WTC11 (cell line): ENCODE measurements around the gene FARP2. TPM values are rescaled to one million over a fixed set of nuclear protein-coding genes. Genes with fewer than 3 reads are reported as not detected.
A peak's percentile ranks its signal among the peaks of the same experiment; 100 is the strongest.

Experiments
- ATAC-seq: fragments of 200-7000 bp; cut with Tn5 transposase; 2 replicates; pipeline ENCODE4 v1.10.0; 2021; ENCODE audit warnings: mild to moderate bottlenecking, moderate library complexity
- CTCF ChIA-PET: fragments of 300-600 bp; sonication (Branson Sonifier 250); formaldehyde crosslinking; loops from one replicate; lab custom pipeline; 2021; ENCODE audit warnings: antibody characterized with exemption; lab: Charles Lee
- POLR2A ChIA-PET: fragments of 350-600 bp; sonication (Branson Sonifier 250); formaldehyde crosslinking; loops from one replicate; lab custom pipeline; 2021; ENCODE audit warnings: antibody characterized with exemption; lab: Charles Lee
- DNase-seq: peaks from one replicate; pipeline ENCODE4 v3.0.0; 2021; ENCODE audit warnings: low spot score
- H3K27ac Mint-ChIP-seq: 2 replicates; pipeline ENCODE4 v1.8.0; 2021; ENCODE audit warnings: mixed read lengths
- H3K27me3 Mint-ChIP-seq: 2 replicates; pipeline ENCODE4 v1.8.0; 2021; ENCODE audit warnings: low read depth, mild to moderate bottlenecking, moderate library complexity, mixed read lengths
- H3K36me3 Mint-ChIP-seq: 2 replicates; pipeline ENCODE4 v1.8.0; 2021; ENCODE audit warnings: mixed read lengths
- H3K4me1 Mint-ChIP-seq: 2 replicates; pipeline ENCODE4 v1.8.0; 2022; ENCODE audit warnings: mixed read lengths
- H3K4me3 Mint-ChIP-seq: 2 replicates; pipeline ENCODE4 v1.8.0; 2021; ENCODE audit warnings: mild to moderate bottlenecking, moderate library complexity, mixed read lengths
- H3K9me3 Mint-ChIP-seq: 2 replicates; pipeline ENCODE4 v1.8.0; 2021; ENCODE audit warnings: mixed read lengths
- ATF1 ChIP-seq: sonication (generic); formaldehyde crosslinking; IDR thresholded peaks from 2 replicates; pipeline ENCODE4 v1.8.1; 2023; ENCODE audit warnings: mild to moderate bottlenecking, moderate library complexity, missing genetic modification reagents
- CBFB ChIP-seq: sonication (generic); formaldehyde crosslinking; IDR thresholded peaks from 2 replicates; pipeline ENCODE4 v1.8.1; 2022; ENCODE audit warnings: mild to moderate bottlenecking, low read depth, missing genetic modification reagents
- ELF4 ChIP-seq: sonication (generic); formaldehyde crosslinking; IDR thresholded peaks from 2 replicates; pipeline ENCODE4 v1.8.1; 2022; ENCODE audit warnings: low read depth, mild to moderate bottlenecking, moderate library complexity, missing genetic modification reagents
- ETV6 ChIP-seq: sonication (generic); formaldehyde crosslinking; IDR thresholded peaks from 2 replicates; pipeline ENCODE4 v1.8.1; 2022; ENCODE audit warnings: mild to moderate bottlenecking, missing genetic modification reagents
- GABPB1 ChIP-seq: sonication (generic); formaldehyde crosslinking; IDR thresholded peaks from 2 replicates; pipeline ENCODE4 v1.8.1; 2023; ENCODE audit warnings: mild to moderate bottlenecking, missing genetic modification reagents
- JAZF1 ChIP-seq: fragments of 250-450 bp; sonication (Bioruptor Pico); IDR thresholded peaks from 2 replicates; pipeline ENCODE4 v1.9.0; 2021; ENCODE audit warnings: moderate library complexity, mild to moderate bottlenecking, inconsistent platforms
- MYBL2 ChIP-seq: sonication (generic); formaldehyde crosslinking; IDR thresholded peaks from 2 replicates; pipeline ENCODE4 v1.8.1; 2023; ENCODE audit warnings: mild to moderate bottlenecking, moderate library complexity, missing genetic modification reagents
- NFATC4 ChIP-seq: fragments of 250-450 bp; sonication (Bioruptor Pico); IDR thresholded peaks from 2 replicates; pipeline ENCODE4 v1.9.0; 2021; ENCODE audit warnings: mild to moderate bottlenecking
- RELA ChIP-seq: sonication (generic); formaldehyde crosslinking; IDR thresholded peaks from 2 replicates; pipeline ENCODE4 v1.8.1; 2022; ENCODE audit warnings: missing genetic modification reagents, mild to moderate bottlenecking, borderline replicate concordance
- SP1 ChIP-seq: sonication (generic); formaldehyde crosslinking; conservative IDR thresholded peaks from 2 replicates; pipeline ENCODE4 v1.8.1; 2022; ENCODE audit warnings: missing genetic modification reagents
- TCF7 ChIP-seq: sonication (generic); formaldehyde crosslinking; IDR thresholded peaks from 2 replicates; pipeline ENCODE4 v1.8.0; 2022; ENCODE audit warnings: mild to moderate bottlenecking, low read depth, missing genetic modification reagents, moderate library complexity
- total RNA-seq: library from RNA; stranded (reverse); gene quantifications from 3 replicates; pipeline ENCODE4 v1.2.3, GENCODE V29; 2021
- TF ChIP-seq, protein P1 (sequence below): sonication (generic); formaldehyde crosslinking; IDR thresholded peaks from 2 replicates; pipeline ENCODE4 v1.8.0; 2022; ENCODE audit warnings: mild to moderate bottlenecking, missing genetic modification reagents
- TF ChIP-seq, protein P2 (sequence below): sonication (generic); formaldehyde crosslinking; IDR thresholded peaks from 2 replicates; pipeline ENCODE4 v1.8.1; 2022; ENCODE audit warnings: missing genetic modification reagents, borderline replicate concordance
- TF ChIP-seq, protein P3 (sequence below): fragments of 250-450 bp; sonication (Bioruptor Pico); IDR thresholded peaks from 2 replicates; pipeline ENCODE4 v1.9.0; 2021; ENCODE audit warnings: mild to moderate bottlenecking
- TF ChIP-seq, protein P4 (sequence below): fragments of 250-450 bp; sonication (Bioruptor Pico); IDR thresholded peaks from 2 replicates; pipeline ENCODE4 v1.9.0; 2021; ENCODE audit warnings: mild to moderate bottlenecking
- TF ChIP-seq, protein P5 (sequence below): fragments of 250-450 bp; sonication (Bioruptor Pico); IDR thresholded peaks from 2 replicates; pipeline ENCODE4 v1.9.0; 2021; ENCODE audit warnings: moderate library complexity, mild to moderate bottlenecking, inconsistent platforms, borderline replicate concordance
- TF ChIP-seq, protein P6 (sequence below): sonication (generic); formaldehyde crosslinking; conservative IDR thresholded peaks from 2 replicates; pipeline ENCODE4 v1.8.1; 2023; ENCODE audit warnings: mild to moderate bottlenecking, low read depth, missing genetic modification reagents, moderate library complexity

Gene FARP2
- total RNA-seq, 1 experiment from 2014 or later, result 37.8 TPM

DNA sequence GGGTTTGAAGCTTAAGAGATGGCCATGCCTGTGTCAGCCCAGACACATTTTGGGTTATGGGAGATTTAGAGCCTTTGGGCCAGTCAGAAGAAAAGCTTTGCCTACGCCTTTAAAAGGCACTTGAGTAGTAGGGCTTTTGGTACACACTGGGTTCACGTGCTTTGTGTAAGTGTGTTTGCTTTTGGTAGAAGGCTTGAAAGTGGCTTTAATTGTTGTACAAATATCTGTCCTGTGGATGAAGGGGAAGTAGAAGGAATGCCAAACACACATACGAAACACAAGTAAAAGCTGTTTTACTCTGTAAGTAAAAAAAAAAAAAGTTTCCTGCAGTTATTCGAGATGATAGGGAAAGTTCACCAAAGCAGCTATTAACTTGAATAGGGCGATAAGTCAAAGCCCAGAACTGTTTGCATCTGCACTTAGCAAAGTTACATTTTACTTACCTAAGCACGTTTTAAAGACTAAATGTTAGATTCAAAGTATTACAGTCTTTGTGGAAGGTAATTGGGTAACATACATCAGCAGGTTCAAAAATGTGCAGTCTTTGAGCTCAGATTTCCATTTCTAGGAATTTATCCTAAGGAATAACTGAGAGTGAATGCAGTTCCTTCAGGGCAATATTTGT lies 76.9 kb downstream of the FARP2 start:
- no peak for DNase-seq
- Mint-ChIP-seq H3K9me3 (peaks cover 11% of the 10 kb centered on the region), H3K27me3 (no peaks in the 10 kb centered on the region), H3K27ac (no peak overlapping the region), H3K36me3 (peaks cover 55% of the 10 kb centered on the region), H3K4me3 (no peak overlapping the region), H3K4me1 (no peaks in the 10 kb centered on the region)
- POLR2A ChIA-PET, result interaction anchor here (0.6 kb wide), 1 partner anchor 23 kb away, joined by 3 read pairs; no protein-coding TSS in a partner anchor
- CTCF ChIA-PET, result interaction anchor here (1.1 to 1.4 kb wide), 2 partner anchors 41 to 178 kb away, joined by 3 to 4 read pairs; no protein-coding TSS in a partner anchor
- no peak for TF ChIP-seq MYBL2 (CRISPR knock-in tag)
- TF ChIP-seq ETV6 (CRISPR knock-in tag), result no peak
- TF ChIP-seq GABPB1 (CRISPR knock-in tag), result peak; percentile 48; the same call in 1 of the 2 replicates
- ATAC-seq, result no peak

DNA sequence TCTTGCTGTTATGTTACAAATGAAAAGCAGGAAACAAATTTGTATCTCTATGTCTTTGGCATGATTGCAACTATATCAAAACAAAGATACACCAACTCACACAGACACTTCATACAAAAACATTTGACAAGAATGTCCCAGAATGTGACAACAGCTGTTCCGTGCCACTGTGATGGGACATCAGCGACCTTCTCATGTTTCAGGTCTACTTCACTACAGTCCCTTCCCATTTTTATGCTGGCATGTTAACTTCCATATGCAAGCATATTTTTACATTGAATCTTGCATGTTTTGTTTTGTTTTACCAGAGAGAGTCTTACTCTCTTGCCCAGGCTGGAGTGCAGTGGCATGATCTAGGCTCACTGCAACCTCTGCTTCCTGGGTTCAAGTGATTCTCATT lies 81.1 kb downstream of the FARP2 start:
- POLR2A ChIA-PET, result no interaction called here
- CTCF ChIA-PET, result no interaction called here
- no peak for ATAC-seq

More for the DNA sequence above, 81.1 kb downstream of the FARP2 start:
- peaks cover 37% of the 10 kb centered on the region for H3K36me3 Mint-ChIP-seq
- H3K27me3 Mint-ChIP-seq, result no peaks in the 10 kb centered on the region
- no peak for TF ChIP-seq ETV6 (CRISPR knock-in tag)
- no peak for TF ChIP-seq JAZF1 (CRISPR knock-in tag)
- no peak for TF ChIP-seq SP1 (CRISPR knock-in tag)
- no peak for TF ChIP-seq NFATC4
- TF ChIP-seq, protein P1, sequence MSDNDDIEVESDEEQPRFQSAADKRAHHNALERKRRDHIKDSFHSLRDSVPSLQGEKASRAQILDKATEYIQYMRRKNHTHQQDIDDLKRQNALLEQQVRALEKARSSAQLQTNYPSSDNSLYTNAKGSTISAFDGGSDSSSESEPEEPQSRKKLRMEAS (CRISPR knock-in tag), result no peak
- TF ChIP-seq, protein P2, sequence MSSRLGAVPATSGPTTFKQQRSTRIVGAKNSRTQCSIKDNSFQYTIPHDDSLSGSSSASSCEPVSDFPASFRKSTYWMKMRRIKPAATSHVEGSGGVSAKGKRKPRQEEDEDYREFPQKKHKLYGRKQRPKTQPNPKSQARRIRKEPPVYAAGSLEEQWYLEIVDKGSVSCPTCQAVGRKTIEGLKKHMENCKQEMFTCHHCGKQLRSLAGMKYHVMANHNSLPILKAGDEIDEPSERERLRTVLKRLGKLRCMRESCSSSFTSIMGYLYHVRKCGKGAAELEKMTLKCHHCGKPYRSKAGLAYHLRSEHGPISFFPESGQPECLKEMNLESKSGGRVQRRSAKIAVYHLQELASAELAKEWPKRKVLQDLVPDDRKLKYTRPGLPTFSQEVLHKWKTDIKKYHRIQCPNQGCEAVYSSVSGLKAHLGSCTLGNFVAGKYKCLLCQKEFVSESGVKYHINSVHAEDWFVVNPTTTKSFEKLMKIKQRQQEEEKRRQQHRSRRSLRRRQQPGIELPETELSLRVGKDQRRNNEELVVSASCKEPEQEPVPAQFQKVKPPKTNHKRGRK, result no peak
- TF ChIP-seq, protein P3, sequence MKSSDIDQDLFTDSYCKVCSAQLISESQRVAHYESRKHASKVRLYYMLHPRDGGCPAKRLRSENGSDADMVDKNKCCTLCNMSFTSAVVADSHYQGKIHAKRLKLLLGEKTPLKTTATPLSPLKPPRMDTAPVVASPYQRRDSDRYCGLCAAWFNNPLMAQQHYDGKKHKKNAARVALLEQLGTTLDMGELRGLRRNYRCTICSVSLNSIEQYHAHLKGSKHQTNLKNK (CRISPR knock-in tag), result no peak
- no peak for TF ChIP-seq CBFB
- TF ChIP-seq, protein P4, sequence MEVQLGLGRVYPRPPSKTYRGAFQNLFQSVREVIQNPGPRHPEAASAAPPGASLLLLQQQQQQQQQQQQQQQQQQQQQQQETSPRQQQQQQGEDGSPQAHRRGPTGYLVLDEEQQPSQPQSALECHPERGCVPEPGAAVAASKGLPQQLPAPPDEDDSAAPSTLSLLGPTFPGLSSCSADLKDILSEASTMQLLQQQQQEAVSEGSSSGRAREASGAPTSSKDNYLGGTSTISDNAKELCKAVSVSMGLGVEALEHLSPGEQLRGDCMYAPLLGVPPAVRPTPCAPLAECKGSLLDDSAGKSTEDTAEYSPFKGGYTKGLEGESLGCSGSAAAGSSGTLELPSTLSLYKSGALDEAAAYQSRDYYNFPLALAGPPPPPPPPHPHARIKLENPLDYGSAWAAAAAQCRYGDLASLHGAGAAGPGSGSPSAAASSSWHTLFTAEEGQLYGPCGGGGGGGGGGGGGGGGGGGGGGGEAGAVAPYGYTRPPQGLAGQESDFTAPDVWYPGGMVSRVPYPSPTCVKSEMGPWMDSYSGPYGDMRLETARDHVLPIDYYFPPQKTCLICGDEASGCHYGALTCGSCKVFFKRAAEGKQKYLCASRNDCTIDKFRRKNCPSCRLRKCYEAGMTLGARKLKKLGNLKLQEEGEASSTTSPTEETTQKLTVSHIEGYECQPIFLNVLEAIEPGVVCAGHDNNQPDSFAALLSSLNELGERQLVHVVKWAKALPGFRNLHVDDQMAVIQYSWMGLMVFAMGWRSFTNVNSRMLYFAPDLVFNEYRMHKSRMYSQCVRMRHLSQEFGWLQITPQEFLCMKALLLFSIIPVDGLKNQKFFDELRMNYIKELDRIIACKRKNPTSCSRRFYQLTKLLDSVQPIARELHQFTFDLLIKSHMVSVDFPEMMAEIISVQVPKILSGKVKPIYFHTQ (CRISPR knock-in tag), result no peak
- TF ChIP-seq, protein P5, sequence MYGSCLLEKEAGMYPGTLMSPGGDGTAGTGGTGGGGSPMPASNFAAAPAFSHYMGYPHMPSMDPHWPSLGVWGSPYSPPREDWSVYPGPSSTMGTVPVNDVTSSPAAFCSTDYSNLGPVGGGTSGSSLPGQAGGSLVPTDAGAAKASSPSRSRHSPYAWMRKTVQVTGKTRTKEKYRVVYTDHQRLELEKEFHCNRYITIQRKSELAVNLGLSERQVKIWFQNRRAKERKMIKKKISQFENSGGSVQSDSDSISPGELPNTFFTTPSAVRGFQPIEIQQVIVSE (CRISPR knock-in tag), result no peak
- no peak for TF ChIP-seq TCF7
- TF ChIP-seq ATF1 (CRISPR knock-in tag), result no peak
- TF ChIP-seq, protein P6, sequence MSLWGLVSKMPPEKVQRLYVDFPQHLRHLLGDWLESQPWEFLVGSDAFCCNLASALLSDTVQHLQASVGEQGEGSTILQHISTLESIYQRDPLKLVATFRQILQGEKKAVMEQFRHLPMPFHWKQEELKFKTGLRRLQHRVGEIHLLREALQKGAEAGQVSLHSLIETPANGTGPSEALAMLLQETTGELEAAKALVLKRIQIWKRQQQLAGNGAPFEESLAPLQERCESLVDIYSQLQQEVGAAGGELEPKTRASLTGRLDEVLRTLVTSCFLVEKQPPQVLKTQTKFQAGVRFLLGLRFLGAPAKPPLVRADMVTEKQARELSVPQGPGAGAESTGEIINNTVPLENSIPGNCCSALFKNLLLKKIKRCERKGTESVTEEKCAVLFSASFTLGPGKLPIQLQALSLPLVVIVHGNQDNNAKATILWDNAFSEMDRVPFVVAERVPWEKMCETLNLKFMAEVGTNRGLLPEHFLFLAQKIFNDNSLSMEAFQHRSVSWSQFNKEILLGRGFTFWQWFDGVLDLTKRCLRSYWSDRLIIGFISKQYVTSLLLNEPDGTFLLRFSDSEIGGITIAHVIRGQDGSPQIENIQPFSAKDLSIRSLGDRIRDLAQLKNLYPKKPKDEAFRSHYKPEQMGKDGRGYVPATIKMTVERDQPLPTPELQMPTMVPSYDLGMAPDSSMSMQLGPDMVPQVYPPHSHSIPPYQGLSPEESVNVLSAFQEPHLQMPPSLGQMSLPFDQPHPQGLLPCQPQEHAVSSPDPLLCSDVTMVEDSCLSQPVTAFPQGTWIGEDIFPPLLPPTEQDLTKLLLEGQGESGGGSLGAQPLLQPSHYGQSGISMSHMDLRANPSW (CRISPR knock-in tag), result no peak
- no peak for TF ChIP-seq RELA
- no peak for TF ChIP-seq ELF4
- H3K27ac Mint-ChIP-seq, result no peak overlapping the region
- H3K4me1 Mint-ChIP-seq, result no peaks in the 10 kb centered on the region
- H3K4me3 Mint-ChIP-seq, result no peak overlapping the region
- no peaks in the 10 kb centered on the region for H3K9me3 Mint-ChIP-seq
- no peak for DNase-seq
